ENCODE results near the gene ST6GALNAC6.

The ST6GALNAC6 gene

DNA sequence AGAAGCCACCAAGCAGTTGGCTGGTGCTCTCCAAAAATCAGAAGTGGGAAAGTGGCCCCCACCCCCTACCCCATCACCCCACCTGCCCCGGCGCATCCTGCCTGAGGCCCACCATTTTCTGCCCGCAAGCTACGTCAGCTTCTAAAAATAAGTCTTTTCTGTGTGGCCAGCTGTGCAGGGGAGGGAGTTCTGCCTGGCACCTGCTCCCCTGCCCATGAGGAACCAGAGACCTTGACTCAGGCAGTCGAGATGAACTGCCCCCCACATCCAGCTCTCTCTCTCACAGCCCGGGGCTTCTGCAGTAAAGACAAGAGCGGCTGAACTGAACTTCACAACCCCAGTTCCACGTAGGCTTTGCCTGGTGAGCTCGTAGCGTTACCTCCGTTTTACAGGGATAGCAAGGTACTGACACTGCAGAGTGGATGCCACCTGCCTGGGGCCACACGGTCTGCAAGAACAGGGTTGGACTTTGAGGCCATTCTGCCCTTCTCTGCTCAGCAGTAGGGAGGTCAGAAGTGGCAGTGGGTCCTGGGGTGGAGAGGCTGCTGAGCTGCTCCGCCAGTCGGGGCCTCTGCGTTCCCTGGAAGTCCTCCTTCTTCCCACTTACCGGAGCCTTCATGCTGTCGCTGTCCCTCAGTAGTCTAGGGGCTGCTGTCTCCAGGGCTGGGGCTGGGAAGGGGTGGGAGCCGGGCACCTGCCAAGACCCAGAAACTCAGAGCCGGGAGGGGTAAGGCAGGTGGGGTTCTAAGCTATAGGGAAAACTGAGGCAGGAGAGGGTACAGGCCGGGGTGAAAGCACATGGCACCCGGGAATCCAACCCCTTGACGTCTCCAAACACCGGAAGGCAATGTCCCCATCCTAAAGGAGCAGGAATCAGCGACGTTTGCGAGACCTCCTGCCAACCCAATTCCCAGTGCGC, 16.7 kb upstream of the ST6GALNAC6 start:
- DNase-seq = no peak

DNA sequence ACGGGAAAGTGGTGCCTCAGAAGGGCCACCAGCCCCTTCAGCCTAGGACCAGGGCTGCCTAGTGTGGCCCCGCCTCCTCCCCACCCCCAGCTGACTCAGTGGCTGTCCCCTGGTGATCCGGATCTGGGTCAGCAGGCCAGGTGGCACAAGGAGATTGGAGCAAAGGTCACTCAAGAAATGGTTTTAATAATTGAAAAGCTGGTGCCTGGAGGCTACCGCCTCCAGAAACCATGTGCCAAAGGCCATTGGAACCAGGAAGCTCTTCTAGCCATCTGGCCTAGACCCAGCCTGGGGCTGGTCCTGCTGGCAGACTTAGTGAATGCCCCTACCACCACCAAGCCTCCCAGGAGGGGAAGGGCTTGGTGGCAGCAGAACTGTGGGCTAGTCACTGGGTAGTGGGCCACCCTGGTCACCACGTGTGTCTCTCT, 15.9 kb upstream of the ST6GALNAC6 start:
- no peak for DNase-seq

DNA sequence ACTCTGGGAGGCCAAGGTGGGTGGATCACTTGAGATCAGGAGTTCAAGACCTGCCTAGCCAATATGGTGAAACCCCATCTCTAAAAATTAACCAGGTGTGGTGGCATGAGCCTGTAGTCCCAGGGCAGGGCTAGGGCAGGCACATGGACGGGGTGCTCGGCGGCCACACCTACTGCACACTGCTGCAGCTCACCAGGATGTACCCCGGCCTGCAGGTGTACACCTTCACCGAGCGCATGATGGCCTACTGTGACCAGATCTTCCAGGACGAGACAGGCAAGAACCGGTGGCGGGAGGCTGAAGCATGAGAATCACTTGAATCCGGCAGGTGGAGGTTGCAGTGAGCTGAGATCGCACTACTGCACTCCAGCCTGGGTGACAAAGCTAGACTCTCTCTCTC, 14.3 kb upstream of the ST6GALNAC6 start:
- no peak for DNase-seq

DNA sequence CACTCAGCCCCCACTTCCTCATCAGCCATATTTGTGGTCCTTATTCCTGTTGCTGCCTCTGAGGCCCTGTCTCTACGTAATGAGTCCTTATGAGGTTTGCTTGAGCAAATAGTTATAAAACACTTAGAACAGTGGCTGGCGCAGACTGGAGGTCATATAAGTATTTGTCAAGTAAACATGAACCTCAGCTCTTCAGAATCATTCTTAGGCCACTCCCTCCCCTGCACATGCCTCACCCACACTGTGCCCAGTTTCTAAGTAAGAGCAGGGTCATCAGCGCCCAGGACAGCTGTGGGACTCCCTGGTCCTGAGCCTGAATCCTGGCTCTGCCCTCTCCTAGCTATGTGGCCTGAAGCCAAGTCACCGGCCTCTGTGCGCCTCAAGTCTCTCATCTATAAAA, 13.5 kb upstream of the ST6GALNAC6 start:
- no peak for DNase-seq

DNA sequence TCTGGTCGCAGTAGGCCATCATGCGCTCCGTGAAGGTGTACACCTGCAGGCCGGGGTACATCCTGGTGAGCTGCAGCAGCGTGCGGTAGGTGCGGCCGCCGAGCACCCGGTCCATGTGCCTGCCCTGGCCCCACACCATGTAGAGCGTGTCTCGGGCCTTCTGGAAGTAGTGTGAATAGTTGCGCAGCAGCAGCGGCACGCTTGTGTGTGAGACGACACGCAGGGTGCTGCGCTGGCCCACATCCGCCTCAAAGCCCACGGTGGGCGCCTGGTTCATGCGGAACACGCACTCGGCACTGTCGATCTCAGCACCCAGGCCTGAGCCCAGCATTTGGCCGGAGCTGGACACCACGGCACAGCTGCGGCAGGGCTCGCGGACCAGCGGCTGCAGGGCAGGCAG, 12.9 kb upstream of the ST6GALNAC6 start:
- DNase-seq = no peak

DNA sequence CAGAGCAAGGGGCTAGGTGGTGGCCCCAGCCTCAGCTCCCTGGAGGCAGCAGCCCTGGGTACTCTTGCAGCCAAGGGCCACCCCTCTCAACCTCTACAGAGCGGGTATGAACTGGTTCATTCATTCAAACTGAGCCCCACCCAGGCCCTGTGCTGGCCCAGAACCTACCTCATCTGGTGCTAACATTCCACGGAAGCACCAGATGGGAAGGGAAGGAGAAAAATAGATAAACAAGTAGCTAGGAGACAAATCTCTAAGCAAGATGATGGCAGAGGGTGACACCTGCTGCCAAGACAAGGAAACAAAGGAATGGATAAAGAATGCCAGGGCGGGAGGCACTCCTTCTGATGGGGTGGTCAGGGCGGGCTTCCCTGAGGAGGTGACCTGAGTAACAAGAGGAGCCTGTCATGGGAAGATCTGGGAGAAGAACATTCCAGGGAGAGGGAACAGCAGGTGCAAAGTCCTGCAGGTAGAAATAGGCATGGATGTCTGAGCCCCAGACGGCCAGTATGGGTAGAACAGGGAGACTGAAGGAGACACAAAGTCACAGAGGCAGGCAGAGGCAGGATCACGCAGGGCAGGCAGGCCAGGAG, 11.3 kb upstream of the ST6GALNAC6 start:
- DNase-seq = no peak

DNA sequence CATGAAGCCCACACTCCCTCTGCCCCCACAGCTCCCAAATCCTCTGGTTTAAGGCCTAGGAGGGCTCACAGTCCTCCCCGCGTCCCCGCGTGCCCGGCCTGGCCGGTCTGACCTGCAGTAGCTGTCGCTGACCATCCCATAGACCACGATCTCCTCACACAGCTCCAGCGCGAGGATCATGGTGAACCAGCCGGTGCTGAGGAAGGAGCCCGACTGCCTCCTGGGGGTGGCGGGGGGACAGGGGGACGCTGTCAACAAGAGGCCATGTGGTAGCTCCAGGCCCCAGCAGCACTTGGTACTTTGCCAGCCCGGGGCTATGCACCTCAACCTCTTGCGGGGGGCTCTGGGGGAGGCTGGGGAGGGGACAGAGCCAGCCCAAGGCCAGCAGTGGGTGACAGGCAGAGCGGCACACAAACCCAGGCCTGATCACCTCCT, 10.5 kb upstream of the ST6GALNAC6 start:
- DNase-seq = no peak

DNA sequence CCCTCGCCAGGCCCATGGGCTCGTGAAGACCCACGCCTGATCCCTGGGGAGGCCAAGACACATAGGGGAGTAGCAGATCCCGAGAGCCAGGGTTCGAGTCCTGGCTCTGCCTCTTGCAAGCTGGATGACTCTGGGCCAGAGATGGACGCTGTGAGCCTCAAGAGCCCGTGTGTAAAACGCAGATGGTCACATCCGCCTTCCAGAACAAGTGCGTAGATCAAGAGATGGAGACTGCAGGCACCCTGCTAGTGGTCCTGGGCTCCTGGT, 9.2 kb upstream of the ST6GALNAC6 start:
- no peak for DNase-seq

DNA sequence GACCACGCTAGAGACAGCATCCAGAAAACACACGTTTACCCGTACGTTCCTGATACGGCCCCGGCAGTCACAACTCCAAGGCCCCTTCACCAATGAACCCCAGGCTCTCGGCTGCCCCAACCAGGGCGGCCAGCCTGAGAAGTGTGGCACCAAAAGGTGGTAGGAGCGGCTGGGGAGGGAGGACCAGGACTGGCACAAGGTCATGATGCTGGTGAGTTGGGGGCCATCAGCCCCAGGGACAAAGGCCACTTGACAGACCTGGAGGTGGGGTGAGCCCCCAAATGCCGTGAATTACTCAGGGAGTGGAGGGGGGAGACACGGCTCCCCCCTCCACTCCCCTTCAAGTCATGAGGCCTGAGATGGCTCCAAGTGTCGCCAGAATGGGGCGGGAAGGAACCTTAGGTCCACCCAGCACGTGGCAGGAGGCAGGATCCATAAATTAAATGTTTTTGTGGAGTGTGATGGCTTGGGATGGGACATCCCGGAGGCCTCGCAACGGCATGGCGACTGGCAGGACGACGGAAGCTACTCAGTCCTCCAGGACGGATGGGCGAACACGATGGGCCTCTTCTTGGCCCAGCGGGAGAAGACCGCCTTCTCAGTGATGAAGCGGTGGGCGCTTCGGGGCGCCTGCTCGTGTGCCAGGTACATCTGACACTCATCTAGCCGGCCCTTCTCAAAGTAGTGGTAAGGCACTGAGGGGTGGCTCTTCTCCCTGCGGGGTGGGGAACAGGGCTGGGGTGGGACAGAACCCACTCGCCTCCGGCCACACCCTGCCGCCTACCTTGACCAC, 8.7 kb upstream of the ST6GALNAC6 start:
- no peak for DNase-seq

DNA sequence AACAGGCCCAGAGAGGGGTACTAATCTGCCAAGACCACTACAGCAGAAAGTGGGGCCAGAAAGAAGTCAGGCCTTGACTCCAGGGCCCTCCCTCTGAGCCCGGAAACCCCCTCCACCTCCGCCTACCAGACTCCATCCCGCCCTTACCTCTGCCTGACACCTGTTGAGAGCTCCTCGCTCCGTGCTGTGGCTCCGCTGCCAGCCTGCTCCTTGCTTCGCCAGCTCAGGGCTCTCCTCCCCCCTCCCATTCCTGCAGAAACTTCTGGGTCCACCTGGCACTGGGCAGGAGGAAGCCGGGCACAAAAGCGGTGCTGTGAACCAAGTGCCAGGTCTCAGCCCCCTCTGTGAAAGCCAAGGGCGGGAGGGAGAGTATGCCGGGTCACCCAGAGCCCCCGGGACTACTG, 6.4 kb upstream of the ST6GALNAC6 start:
- no peak for DNase-seq

DNA sequence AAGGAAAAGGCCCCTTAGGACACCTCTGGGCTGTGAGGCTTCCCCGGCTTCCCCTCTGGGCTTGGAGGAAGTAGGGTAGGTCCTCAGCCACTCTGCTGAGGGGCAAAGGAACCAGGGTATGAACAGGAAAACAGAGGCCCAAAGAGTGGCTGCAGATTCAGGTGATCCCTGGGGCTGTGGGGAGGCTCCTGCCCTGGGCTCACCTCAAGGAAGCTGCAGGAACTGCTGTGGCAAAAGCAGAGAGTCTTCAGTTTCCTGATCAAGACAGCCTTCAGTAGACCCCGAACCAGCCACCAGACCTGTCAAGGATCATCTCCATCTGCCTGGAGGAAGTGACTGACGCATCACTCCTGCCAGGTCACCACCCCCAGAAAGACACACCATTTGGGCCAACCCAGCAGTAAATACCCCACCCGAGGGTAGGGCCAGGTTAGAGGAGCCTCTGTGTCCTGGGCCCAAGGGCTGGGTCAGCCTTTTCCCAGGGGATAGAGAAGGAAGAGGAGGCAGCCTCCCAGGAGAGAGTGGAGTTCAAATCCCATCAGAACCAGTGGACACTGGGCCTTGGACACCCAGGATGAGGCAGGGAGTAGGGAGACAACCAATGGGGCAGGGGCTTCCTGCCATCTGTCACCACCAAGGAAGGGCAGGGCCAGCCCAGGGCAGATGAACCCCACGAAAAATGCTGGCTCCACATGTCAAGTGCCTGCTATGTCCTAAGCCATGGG, 5.8 kb upstream of the ST6GALNAC6 start:
- no peak for DNase-seq

DNA sequence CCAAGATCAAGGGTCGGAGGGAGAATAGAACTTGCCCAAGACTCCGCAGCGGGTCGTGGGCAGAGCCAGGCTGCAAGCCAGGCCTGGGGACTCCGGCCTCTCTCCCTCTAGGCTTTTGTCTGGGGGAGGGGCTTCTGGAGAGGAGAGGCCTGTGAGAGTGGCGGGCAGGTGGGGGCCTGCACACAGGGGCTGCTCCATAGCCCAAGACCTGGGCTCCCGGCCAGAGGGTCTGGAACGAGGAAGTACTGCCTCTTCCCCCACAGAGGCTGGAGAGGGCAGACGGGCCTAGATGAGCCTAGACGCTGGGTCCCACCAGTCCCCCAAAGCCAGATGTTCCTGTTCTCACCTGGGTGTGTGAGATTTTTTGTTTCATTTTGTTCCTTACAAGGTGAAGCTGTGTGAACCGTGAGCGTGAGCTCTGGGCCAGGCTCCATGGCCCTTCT, 5.2 kb upstream of the ST6GALNAC6 start:
- DNase-seq = peak; percentile 29

DNA sequence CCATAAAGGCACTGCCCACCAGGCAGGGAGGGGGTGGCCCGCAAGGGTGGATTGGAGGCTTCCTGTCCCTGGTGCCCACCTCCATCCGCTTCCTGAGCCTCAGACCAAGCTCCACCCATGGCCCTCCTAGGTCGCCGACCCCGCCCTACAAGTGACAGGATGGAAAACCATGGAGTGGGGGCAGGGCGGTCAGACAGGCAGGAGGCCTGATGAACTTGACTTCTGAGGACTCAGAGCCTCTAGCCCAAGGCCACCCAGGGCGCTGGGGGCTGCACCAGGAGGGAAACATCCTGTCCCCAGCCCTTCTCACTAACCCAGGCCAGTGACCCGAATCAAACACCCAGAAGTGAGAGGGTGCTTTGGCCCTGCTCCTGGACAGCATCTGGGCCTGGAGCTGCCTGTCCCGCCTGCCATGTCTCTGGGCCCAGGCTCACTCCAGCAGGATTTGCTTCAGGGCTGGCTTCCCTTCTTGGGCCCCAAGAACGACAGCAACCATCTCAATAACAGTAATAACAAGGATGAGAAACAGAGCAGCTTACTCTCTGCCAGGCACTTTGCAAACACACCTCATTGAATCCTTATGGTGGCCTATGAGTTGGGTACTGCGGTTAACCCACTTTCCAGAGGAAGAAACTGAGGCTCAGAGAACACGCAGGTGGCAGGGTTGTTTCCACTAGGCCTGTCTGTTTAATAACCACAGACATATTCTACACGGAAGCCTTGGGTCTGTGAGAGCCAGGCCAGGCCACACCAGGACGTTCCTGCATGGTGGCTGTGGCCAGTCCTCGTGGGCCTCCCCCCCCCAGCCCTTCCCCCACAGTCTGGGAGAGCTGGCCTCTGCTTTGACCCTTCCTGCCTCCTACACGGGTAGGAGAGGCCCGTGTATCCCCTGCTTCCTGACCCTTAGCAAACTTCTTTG, 4.4 kb upstream of the ST6GALNAC6 start:
- no peak for DNase-seq

DNA sequence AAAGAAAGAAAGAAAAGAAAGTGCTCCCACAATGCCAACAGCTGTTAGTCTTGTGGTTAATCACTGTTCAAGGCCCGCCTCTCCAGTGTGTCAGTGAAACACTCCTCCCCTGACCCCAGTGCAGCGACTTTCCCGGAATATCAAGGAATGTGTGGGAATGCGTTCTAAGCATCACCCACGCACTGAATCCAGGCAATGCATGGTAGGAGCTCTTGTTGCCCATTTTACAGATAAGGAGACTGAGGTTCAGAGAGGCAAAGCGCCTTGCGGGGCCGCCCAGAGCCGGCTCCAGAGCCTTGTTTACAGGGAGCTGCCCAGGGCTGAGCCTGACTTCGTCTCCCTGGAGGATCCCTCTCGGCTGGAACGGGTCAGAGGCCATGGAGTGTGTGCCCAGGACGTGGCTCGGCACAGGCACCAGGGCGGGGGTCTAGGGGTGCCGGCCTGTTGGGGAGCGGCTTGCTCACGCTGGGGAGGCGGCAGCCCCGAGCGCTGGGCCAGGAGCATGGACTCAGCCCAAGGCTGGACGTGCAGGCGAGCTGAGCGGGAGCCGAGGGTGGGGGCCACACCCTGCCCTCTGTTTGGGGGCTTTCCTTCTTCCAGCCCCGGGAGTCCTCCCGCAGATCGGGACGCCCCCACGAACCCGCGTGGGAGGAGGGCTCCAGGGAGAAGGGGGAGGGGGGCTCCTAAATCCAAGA, 823 bp downstream of the ST6GALNAC6 start:
- no peak for DNase-seq

DNA sequence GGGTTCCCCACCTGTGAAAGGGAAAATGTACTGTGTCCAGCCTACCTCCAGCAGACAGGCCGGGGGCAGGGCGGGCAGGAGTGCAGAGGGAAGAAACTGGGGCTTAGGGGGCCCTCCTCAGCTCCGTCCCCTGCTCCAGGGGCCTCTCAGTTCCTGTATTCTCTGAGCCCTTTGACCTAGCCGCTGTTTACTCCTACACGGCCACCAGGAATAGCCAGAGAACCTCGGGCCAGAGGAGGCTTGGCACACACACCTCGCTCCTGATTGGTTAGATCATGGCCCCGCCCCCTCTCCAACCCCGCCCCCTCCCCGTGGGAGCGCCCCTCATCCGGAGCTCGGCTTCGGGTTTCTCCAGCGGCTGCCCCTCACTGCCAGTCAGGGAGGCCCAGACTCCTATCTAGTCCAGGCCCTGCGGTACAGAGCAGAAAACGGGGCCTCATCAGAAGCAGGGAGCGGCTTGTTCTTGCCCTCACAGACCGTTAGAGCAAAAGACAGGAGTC, 2.2 kb downstream of the ST6GALNAC6 start:
- no peak for DNase-seq

DNA sequence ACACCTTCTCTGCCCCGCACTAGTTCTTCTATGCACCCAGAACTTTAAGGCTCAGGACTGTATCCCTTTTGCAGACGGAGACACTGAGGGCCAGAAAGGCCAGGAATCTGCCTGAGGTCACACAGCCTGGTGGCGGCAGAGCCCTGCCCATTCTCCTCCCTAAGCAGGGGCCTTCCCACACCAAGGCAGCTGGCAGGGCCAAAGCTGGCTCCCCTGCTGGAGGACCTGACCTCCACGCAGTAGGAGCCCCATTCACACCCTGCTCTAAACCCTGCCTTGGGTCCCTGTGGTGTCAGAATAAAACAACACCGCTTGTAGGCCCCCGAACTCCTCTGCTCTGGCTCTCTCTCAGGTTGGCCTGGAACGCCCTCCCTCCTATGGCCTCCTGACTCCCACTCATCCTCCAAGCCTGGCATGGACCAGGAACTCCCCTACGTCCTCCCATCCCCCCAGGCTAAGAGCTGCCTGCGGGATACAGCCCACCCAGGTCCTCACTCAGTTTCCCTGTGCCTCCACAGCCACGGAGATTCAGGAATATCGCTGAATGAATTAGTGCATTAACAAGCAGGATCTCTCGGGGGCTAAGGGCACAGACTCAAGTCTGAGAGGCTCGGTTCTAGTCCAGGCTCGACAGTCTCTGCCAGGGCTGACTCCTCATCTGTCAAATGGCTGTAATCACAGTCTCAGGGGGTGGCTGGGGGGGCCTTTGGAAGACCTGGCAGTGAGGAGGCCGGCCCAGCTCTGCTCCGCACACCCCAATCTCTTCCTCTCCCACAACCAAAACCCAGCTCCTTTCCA, 2.8 kb downstream of the ST6GALNAC6 start:
- no peak for DNase-seq

DNA sequence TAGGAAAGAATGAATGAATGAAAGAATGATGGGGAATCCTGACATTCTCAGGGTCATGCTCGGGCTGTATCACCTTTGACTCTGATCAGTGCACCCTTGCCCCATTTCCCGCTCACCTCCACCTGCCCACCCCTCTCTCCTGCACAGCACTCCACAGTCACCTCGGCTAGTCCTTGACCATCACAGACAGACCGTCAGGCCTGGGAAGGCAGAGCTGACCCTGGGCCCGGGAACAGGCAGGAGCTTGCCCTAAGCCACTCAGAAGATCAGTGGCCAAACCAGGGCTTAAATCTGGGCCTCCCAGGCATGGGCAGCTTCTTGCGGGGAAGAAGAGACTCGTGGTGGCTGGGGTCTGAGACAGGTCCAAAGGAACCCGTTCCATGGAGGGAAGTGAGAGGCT, 3.6 kb downstream of the ST6GALNAC6 start:
- DNase-seq = no peak

DNA sequence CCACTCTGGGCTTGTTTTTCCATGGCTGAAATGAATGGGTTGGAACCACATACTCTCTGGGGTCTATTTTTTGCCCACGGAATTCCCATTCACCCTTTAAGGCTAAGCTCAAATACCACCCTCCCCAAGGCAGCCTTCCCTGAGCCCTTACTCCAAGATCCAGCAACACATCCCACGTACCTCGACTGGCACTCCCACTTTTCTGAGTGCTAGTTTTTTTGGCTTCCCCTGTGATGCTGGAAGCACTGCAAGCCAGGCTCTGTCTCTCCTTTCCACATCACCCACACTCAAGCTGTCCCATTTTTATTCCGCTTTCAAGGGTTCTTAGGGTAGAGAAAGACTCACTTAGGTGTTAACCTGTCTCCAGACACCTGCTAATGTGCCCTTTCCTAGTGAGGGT, 6.0 kb downstream of the ST6GALNAC6 start:
- no peak for DNase-seq

DNA sequence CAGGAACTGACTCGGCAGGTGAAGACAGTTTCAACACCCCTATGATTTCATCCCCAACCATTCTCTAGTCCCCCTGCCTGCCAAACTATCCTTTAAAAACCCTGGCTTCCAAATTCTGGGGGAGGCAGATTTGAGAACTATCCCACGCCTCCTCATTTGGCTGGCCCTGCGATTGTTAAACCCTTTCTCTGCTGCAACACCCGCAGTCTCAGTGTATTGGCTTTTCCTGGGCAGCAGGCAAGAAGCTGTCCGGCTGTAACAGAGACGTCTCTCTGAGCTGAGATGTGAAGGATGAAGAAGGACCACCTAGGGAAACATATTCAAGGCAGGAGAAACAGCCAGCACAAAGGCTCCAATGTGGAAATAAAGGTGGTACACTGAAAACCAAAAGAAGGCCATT, 6.6 kb downstream of the ST6GALNAC6 start:
- no peak for DNase-seq

DNA sequence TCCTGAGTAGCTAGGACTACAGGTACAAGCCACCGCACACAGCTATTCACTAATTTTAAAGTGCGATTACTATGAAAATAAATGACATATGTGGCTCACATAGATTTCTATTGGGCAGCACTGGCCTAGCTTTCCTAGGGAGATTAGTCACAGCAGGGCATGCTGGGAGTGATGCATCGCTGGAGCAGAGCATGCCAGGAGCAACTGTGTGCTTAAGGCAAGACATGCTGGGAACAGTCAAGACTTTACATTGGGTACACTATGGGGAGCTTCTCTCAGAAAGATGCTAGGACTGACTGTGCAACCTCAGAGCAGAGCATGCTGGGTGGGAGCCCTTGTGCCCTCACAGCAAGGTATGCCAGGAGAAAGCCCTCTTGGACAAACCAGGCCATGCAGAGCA, 9.3 kb downstream of the ST6GALNAC6 start:
- DNase-seq = no peak
